Esophagus squamous epithelium (tissue), 4 donors: ENCODE results near the gene CEP20.
"Not testable (repeated sequence)": the region's sequence is repeated elsewhere in the genome, so short reads cannot be mapped to it uniquely, and the experiment has no call there.

Experiments used
- CTCF ChIP-seq, 6 experiments: fragments of 450-650 bp in 4 of 6; fragments of 200-600 bp in 2 of 6; sonication (generic) in 2 of 6; IDR thresholded peaks; one replicate each; pipeline ENCODE4 v1.5.1; 2016 to 2019; ENCODE audit warnings: antibody characterized with exemption in 6 of 6, mild to moderate bottlenecking in 4 of 6, moderate library complexity in 4 of 6
- POLR2A ChIP-seq, 4 donors: fragments of 450-650 bp; IDR thresholded peaks; one replicate each; pipeline ENCODE4 v1.6.1; 2017; ENCODE audit warnings: antibody characterized with exemption in 4 of 4, mild to moderate bottlenecking in 4 of 4, moderate library complexity in 3 of 4

- TF ChIP-seq CTCF, POLR2A (IDR thresholded peaks at IDR 0.05): not testable (repeated sequence)
Measured at GRCh38 chr16:15936809-15937208, 48.4 kb upstream of the CEP20 start.
